ENCODE measurements around the gene MAPKAPK2. TPM values are rescaled to one million over a fixed set of nuclear protein-coding genes. Genes with fewer than 3 reads are reported as not detected.

MAPKAPK2 gene
- total RNA-seq, 1 experiment from 2014 or later = 96.2 TPM

DNA sequence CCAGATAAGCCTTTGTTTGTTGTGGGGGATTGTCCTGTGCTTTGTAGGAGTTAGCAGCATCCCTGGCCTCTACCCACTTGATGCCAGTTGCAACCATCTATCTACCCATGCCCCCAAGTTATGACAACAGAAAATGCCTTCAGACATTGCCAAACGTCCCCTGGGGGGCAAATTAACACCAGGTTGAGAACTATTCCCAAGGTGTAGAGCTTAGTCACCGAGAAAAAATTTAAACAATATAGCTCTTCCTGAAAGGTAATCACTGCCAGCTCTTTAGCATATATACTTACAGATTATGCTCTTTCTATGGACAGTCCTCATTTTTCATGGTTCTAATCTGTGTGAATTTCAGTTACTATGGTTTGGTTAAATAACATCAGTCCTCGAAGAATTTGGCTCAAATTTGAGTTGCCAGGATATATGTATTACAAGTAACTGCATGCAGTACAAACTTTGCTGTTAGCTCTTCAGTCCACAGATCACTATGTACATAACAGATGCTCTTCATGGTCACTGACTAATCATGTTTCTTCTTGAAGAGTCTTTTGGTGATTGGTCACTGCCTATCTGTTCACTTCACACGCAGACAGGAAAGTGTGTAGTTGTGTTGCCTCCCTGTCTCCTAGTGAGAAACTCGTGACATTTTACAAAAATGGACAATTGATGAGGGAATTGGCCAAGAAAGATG, 25.2 kb downstream of the MAPKAPK2 start:
- peaks cover 82% of the 10 kb centered on the region for H3K4me1 Mint-ChIP-seq (ENCODE audit: low read depth, unreplicated experiment)
- CTCF ChIA-PET = interaction anchor here (0.9 to 1.9 kb wide), 8 partner anchors 10 to 272 kb away, joined by 3 to 6 read pairs (median 3); partner anchors contain the start of gene EIF2D
- intact Hi-C loops (cut with micrococcal nuclease; ENCODE audit: unreplicated experiment) = loop anchor here (2.0 to 10.0 kb wide), 2 partner anchors 15 to 75 kb away; partner anchors contain the start of gene DYRK3
- H3K36me3 Mint-ChIP-seq (ENCODE audit: insufficient read depth, unreplicated experiment) = peaks cover 5% of the 10 kb centered on the region
- H3K4me3 Mint-ChIP-seq (ENCODE audit: low read depth, unreplicated experiment) = peak overlapping the region; percentile 51
- no peaks in the 10 kb centered on the region for H3K9me3 Mint-ChIP-seq (ENCODE audit: low read depth, unreplicated experiment)
- no TSS peak for BruUV-seq (replicated peaks)
- H3K27me3 Mint-ChIP-seq (ENCODE audit: unreplicated experiment) = no peaks in the 10 kb centered on the region
- peak overlapping the region; percentile 72 for H3K27ac Mint-ChIP-seq (ENCODE audit: unreplicated experiment)
- TF ChIP-seq CTCF (IDR thresholded peaks at IDR 0.05; ENCODE audit: unreplicated experiment) = no peak
- DNase-seq = no peak

GRCh38 chr1:206710460-206710823, 25.7 kb downstream of the MAPKAPK2 start:
- Mint-ChIP-seq H3K9me3 (ENCODE audit: low read depth, unreplicated experiment) (no peaks in the 10 kb centered on the region), H3K27ac (ENCODE audit: unreplicated experiment) (peak overlapping the region; percentile 72), H3K4me1 (ENCODE audit: low read depth, unreplicated experiment) (peaks cover 82% of the 10 kb centered on the region), H3K4me3 (ENCODE audit: low read depth, unreplicated experiment) (peak overlapping the region; percentile 51), H3K27me3 (ENCODE audit: unreplicated experiment) (no peaks in the 10 kb centered on the region), H3K36me3 (ENCODE audit: insufficient read depth, unreplicated experiment) (peaks cover 5% of the 10 kb centered on the region)
- CTCF ChIA-PET = interaction anchor here (1.0 kb wide), 1 partner anchor 19 kb away, joined by 3 read pairs; no protein-coding TSS in a partner anchor
- intact Hi-C loops (cut with micrococcal nuclease; ENCODE audit: unreplicated experiment) = loop anchor here (2.0 to 10.0 kb wide), 2 partner anchors 14 to 76 kb away; partner anchors contain the start of gene DYRK3
- no peak for DNase-seq
- BruUV-seq (replicated peaks) = no TSS peak
- no peak for TF ChIP-seq CTCF (IDR thresholded peaks at IDR 0.05; ENCODE audit: unreplicated experiment)

DNA sequence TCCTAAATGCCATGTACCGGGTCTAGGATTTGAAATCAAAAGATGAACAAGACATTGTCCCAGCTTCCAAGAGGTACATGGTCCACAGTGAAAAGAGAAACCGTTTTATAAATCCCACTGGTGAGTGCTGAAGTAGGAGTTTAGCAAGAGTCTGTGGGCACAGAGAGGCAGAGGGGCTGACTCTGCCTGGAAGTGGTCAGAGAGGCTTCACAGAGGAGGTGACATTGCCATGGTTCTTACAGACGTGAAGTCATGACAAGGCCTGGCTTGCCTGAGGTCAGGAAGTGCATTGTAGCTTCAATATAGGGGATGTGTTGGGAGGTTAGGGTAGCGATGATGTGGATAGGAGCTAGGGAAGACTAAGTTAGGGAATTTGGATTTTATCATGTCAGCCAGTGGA, 28.4 kb downstream of the MAPKAPK2 start:
- TF ChIP-seq CTCF (IDR thresholded peaks at IDR 0.05; ENCODE audit: unreplicated experiment) = no peak
- peaks cover 5% of the 10 kb centered on the region for H3K36me3 Mint-ChIP-seq (ENCODE audit: insufficient read depth, unreplicated experiment)
- no peak overlapping the region for H3K4me3 Mint-ChIP-seq (ENCODE audit: low read depth, unreplicated experiment)
- no peak for DNase-seq
- H3K27ac Mint-ChIP-seq (ENCODE audit: unreplicated experiment) = no peak overlapping the region
- no TSS peak for BruUV-seq (replicated peaks)
- intact Hi-C loops (cut with micrococcal nuclease; ENCODE audit: unreplicated experiment) = loop anchor here (10.0 kb wide), 1 partner anchor 78 kb away; the partner anchor contains the start of gene DYRK3
- CTCF ChIA-PET = interaction anchor here (0.7 to 1.8 kb wide), 4 partner anchors 10 to 266 kb away, joined by 3 to 4 read pairs (median 4); no protein-coding TSS in a partner anchor
- H3K27me3 Mint-ChIP-seq (ENCODE audit: unreplicated experiment) = no peaks in the 10 kb centered on the region
- peaks cover 84% of the 10 kb centered on the region for H3K4me1 Mint-ChIP-seq (ENCODE audit: low read depth, unreplicated experiment)
- H3K9me3 Mint-ChIP-seq (ENCODE audit: low read depth, unreplicated experiment) = no peaks in the 10 kb centered on the region

GRCh38 chr1:206713910-206714312, 29.2 kb downstream of the MAPKAPK2 start:
- no peak overlapping the region for H3K4me3 Mint-ChIP-seq (ENCODE audit: low read depth, unreplicated experiment)
- CTCF ChIA-PET = interaction anchor here (0.6 to 1.2 kb wide), 2 partner anchors 24 to 78 kb away, joined by 3 read pairs; partner anchors contain the start of gene DYRK3
- no peak for TF ChIP-seq CTCF (IDR thresholded peaks at IDR 0.05; ENCODE audit: unreplicated experiment)
- peaks cover 5% of the 10 kb centered on the region for H3K36me3 Mint-ChIP-seq (ENCODE audit: insufficient read depth, unreplicated experiment)
- no peak overlapping the region for H3K27ac Mint-ChIP-seq (ENCODE audit: unreplicated experiment)
- no TSS peak for BruUV-seq (replicated peaks)
- no peaks in the 10 kb centered on the region for H3K27me3 Mint-ChIP-seq (ENCODE audit: unreplicated experiment)
- H3K4me1 Mint-ChIP-seq (ENCODE audit: low read depth, unreplicated experiment) = peaks cover 75% of the 10 kb centered on the region
- DNase-seq = no peak
- intact Hi-C loops (cut with micrococcal nuclease; ENCODE audit: unreplicated experiment) = loop anchor here (10.0 kb wide), 1 partner anchor 79 kb away; the partner anchor contains the start of gene DYRK3
- H3K9me3 Mint-ChIP-seq (ENCODE audit: low read depth, unreplicated experiment) = no peaks in the 10 kb centered on the region

Data from Calu3 (cell line).